ENCODE measurements around the gene FGF5. TPM values are rescaled to one million over a fixed set of nuclear protein-coding genes. Genes with fewer than 3 reads are reported as not detected.

FGF5 gene
- total RNA-seq, 2 donors from 2014 or later: 0.30 to 1.5 TPM

GRCh38 chr4:80294206-80294605, 27.7 kb downstream of the FGF5 start:
- no peak for TF ChIP-seq CTCF (IDR thresholded peaks at IDR 0.05)
- no peaks in the 10 kb centered on the region for H3K4me1 ChIP-seq
- H3K9me3 ChIP-seq: no peaks in the 10 kb centered on the region
- DNase-seq: no peak
- H3K27me3 ChIP-seq: no peaks in the 10 kb centered on the region
- H3K27ac ChIP-seq: no peak overlapping the region
- no peaks in the 10 kb centered on the region for H3K36me3 ChIP-seq
- H3K9ac ChIP-seq (ENCODE audit: low read depth in 2 of 2, low read length in 2 of 2): no peak overlapping the region
- intact Hi-C loops (cut with DNase I): no loop called here
- no peak overlapping the region for H3K4me3 ChIP-seq

GRCh38 chr4:80295336-80295735, 28.9 kb downstream of the FGF5 start:
- Histone ChIP-seq H3K27ac (no peak overlapping the region), H3K27me3 (no peaks in the 10 kb centered on the region), H3K9ac (ENCODE audit: low read depth in 2 of 2, low read length in 2 of 2) (no peak overlapping the region), H3K36me3 (no peaks in the 10 kb centered on the region), H3K4me1 (no peaks in the 10 kb centered on the region), H3K9me3 (no peaks in the 10 kb centered on the region), H3K4me3 (no peak overlapping the region)
- no peak for TF ChIP-seq CTCF (IDR thresholded peaks at IDR 0.05)
- DNase-seq: no peak
- intact Hi-C loops (cut with DNase I): no loop called here

- Histone ChIP-seq H3K27me3 (no peaks in the 10 kb centered on the region), H3K4me3 (no peak overlapping the region), H3K4me1 (no peaks in the 10 kb centered on the region), H3K27ac (no peak overlapping the region), H3K36me3 (no peaks in the 10 kb centered on the region), H3K9ac (ENCODE audit: low read depth in 2 of 2, low read length in 2 of 2) (no peak overlapping the region), H3K9me3 (no peaks in the 10 kb centered on the region)
- intact Hi-C loops (cut with DNase I): no loop called here
- DNase-seq: no peak
- TF ChIP-seq CTCF (IDR thresholded peaks at IDR 0.05): no peak
Observed at GRCh38 chr4:80295826-80296225, 29.4 kb downstream of the FGF5 start.

- intact Hi-C loops (cut with DNase I): no loop called here
- Histone ChIP-seq H3K9me3 (no peaks in the 10 kb centered on the region), H3K9ac (ENCODE audit: low read depth in 2 of 2, low read length in 2 of 2) (no peak overlapping the region), H3K4me1 (no peaks in the 10 kb centered on the region), H3K27ac (no peak overlapping the region), H3K36me3 (no peaks in the 10 kb centered on the region), H3K4me3 (no peak overlapping the region), H3K27me3 (no peaks in the 10 kb centered on the region)
- TF ChIP-seq CTCF (IDR thresholded peaks at IDR 0.05): no peak
- no peak for DNase-seq
Observed at GRCh38 chr4:80301884-80302283, 35.4 kb downstream of the FGF5 start.

GRCh38 chr4:80302616-80303223, 36.3 kb downstream of the FGF5 start:
- no peaks in the 10 kb centered on the region for H3K36me3 ChIP-seq
- no peak overlapping the region for H3K9ac ChIP-seq (ENCODE audit: low read depth in 2 of 2, low read length in 2 of 2)
- TF ChIP-seq CTCF (IDR thresholded peaks at IDR 0.05): no peak
- H3K9me3 ChIP-seq: no peaks in the 10 kb centered on the region
- no peak for DNase-seq
- intact Hi-C loops (cut with DNase I): no loop called here
- H3K4me1 ChIP-seq: no peaks in the 10 kb centered on the region
- no peak overlapping the region for H3K4me3 ChIP-seq
- H3K27me3 ChIP-seq: no peaks in the 10 kb centered on the region
- H3K27ac ChIP-seq: no peak overlapping the region
